Measurements from ENCODE around the gene TMEM178A. TPM values are rescaled to one million over a fixed set of nuclear protein-coding genes. Genes with fewer than 3 reads are reported as not detected.
"Not testable (repeated sequence)": the region's sequence is repeated elsewhere in the genome, so short reads cannot be mapped to it uniquely, and the experiment has no call there.

TMEM178A gene
- total RNA-seq, 2 donors from 2014 or later: 0.49 to 1.0 TPM

DNA sequence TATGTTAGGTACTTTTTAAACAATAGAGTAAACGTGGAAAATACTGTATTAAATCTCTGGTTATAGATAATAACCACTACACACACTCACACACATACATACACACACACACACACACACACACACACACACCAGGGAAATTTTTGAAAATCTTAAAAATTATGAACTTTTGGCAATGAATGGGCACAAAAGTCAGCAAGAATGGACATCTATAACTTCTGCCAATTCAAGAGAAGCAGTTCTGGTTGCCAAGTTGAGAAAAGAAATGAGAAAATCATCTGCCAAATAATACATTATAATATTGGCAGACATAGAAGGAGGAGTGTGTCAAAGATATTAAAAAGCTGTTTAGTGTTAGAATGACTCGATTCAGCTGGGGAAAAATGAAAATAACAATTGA is 42.9 kb upstream of the TMEM178A start:
- Histone ChIP-seq H3K9me3 (no peaks in the 10 kb centered on the region), H3K36me3 (no peaks in the 10 kb centered on the region), H3K4me3 (no peak overlapping the region), H3K27ac (no peak overlapping the region), H3K27me3 (no peaks in the 10 kb centered on the region), H3K9ac (ENCODE audit: low read depth in 2 of 2, low read length in 2 of 2) (no peak overlapping the region), H3K4me1 (no peaks in the 10 kb centered on the region)
- DNase-seq: no peak
- intact Hi-C loops (cut with DNase I): no loop called here
- TF ChIP-seq, protein P1, sequence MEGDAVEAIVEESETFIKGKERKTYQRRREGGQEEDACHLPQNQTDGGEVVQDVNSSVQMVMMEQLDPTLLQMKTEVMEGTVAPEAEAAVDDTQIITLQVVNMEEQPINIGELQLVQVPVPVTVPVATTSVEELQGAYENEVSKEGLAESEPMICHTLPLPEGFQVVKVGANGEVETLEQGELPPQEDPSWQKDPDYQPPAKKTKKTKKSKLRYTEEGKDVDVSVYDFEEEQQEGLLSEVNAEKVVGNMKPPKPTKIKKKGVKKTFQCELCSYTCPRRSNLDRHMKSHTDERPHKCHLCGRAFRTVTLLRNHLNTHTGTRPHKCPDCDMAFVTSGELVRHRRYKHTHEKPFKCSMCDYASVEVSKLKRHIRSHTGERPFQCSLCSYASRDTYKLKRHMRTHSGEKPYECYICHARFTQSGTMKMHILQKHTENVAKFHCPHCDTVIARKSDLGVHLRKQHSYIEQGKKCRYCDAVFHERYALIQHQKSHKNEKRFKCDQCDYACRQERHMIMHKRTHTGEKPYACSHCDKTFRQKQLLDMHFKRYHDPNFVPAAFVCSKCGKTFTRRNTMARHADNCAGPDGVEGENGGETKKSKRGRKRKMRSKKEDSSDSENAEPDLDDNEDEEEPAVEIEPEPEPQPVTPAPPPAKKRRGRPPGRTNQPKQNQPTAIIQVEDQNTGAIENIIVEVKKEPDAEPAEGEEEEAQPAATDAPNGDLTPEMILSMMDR (IDR thresholded peaks at IDR 0.05): no peak

DNA sequence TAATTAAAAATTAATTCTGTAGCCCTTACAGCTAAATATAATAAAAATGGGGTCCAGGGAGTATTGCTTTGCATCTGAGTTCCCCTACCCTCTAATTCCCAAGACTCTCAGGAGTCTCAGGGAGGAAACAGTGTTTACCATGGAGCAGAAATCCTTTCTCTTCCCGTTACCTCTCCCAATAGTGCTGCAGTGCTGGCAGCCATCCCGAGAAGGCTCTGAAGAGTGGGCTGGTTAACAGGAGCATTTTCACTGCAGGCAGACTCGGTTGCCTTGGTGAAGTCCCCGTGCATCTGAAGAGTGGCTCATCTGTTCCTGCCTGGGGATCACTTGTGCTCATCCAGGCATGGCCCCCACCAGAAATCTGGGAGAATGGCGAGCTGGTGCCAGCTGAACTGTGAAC is 41.8 kb upstream of the TMEM178A start:
- Histone ChIP-seq H3K27me3 (no peaks in the 10 kb centered on the region), H3K4me1 (no peaks in the 10 kb centered on the region), H3K9me3 (no peaks in the 10 kb centered on the region), H3K27ac (no peak overlapping the region), H3K36me3 (no peaks in the 10 kb centered on the region), H3K4me3 (no peak overlapping the region), H3K9ac (ENCODE audit: low read depth in 2 of 2, low read length in 2 of 2) (no peak overlapping the region)
- TF ChIP-seq, protein P1 (IDR thresholded peaks at IDR 0.05): no peak
- intact Hi-C loops (cut with DNase I): no loop called here
- no peak for DNase-seq

- Histone ChIP-seq H3K27ac (no peak overlapping the region), H3K4me1 (no peaks in the 10 kb centered on the region), H3K4me3 (no peak overlapping the region), H3K9ac (ENCODE audit: low read depth in 2 of 2, low read length in 2 of 2) (no peak overlapping the region), H3K36me3 (no peaks in the 10 kb centered on the region), H3K9me3 (no peaks in the 10 kb centered on the region), H3K27me3 (no peaks in the 10 kb centered on the region)
- TF ChIP-seq, protein P1 (IDR thresholded peaks at IDR 0.05): no peak
- DNase-seq: no peak
- intact Hi-C loops (cut with DNase I): no loop called here
Measured at GRCh38 chr2:39625193-39625926, 40.4 kb upstream of the TMEM178A start.

GRCh38 chr2:39625927-39626270 is 39.8 kb upstream of the TMEM178A start:
- no peak for DNase-seq
- no peak overlapping the region for H3K9ac ChIP-seq (ENCODE audit: low read depth in 2 of 2, low read length in 2 of 2)
- H3K36me3 ChIP-seq: no peaks in the 10 kb centered on the region
- intact Hi-C loops (cut with DNase I): no loop called here
- H3K4me1 ChIP-seq: no peaks in the 10 kb centered on the region
- H3K9me3 ChIP-seq: no peaks in the 10 kb centered on the region
- H3K27me3 ChIP-seq: no peaks in the 10 kb centered on the region
- TF ChIP-seq, protein P1 (IDR thresholded peaks at IDR 0.05): no peak
- H3K27ac ChIP-seq: no peak overlapping the region
- no peak overlapping the region for H3K4me3 ChIP-seq

- not testable (repeated sequence) for H3K9ac ChIP-seq (ENCODE audit: low read depth in 2 of 2, low read length in 2 of 2); DNase-seq
Measured at GRCh38 chr2:39628346-39628745, 37.4 kb upstream of the TMEM178A start.

GRCh38 chr2:39629646-39630045 is 36.1 kb upstream of the TMEM178A start:
- Histone ChIP-seq H3K4me3 (no peak overlapping the region), H3K9ac (ENCODE audit: low read depth in 2 of 2, low read length in 2 of 2) (no peak overlapping the region), H3K27me3 (no peaks in the 10 kb centered on the region), H3K9me3 (no peaks in the 10 kb centered on the region), H3K36me3 (no peaks in the 10 kb centered on the region), H3K27ac (no peak overlapping the region), H3K4me1 (no peaks in the 10 kb centered on the region)
- no peak for DNase-seq
- TF ChIP-seq, protein P1 (IDR thresholded peaks at IDR 0.05): no peak
- intact Hi-C loops (cut with DNase I): no loop called here

More at GRCh38 chr2:39628346-39628745, 37.4 kb upstream of the TMEM178A start:
- H3K36me3 ChIP-seq; H3K27ac ChIP-seq; H3K4me1 ChIP-seq; H3K27me3 ChIP-seq; intact Hi-C loops (cut with DNase I); H3K4me3 ChIP-seq; H3K9me3 ChIP-seq: not testable (repeated sequence)
